LNCaP clone FGC (cell line): ENCODE measurements around the gene CLCA2.
A peak's percentile ranks its signal among the peaks of the same experiment; 100 is the strongest.
"Not testable (repeated sequence)": the region's sequence is repeated elsewhere in the genome, so short reads cannot be mapped to it uniquely, and the experiment has no call there.

Experiments
- DNase-seq: peaks from one replicate; pipeline ENCODE4 v3.0.0-alpha.2; 2011; ENCODE audit warnings: low read depth
- H3K4me3 ChIP-seq: 2 replicates; pipeline ENCODE4 v1.5.1; 2011; ENCODE audit warnings: mild to moderate bottlenecking, low read depth, low read length, control low read depth
- CTCF ChIP-seq: IDR thresholded peaks from 2 replicates; pipeline ENCODE4 v1.5.1; 2012; ENCODE audit warnings: mild to moderate bottlenecking; ENCODE audit not compliant: control insufficient read depth, insufficient read depth; ENCODE audit errors: extremely low read depth

Gene CLCA2

GRCh38 chr1:86499987-86500593 lies 76.1 kb downstream of the CLCA2 start:
- DNase-seq = no peak
- TF ChIP-seq CTCF = peak; percentile 69
- no peak overlapping the region for H3K4me3 ChIP-seq

- H3K4me3 ChIP-seq = no peak overlapping the region
- DNase-seq = no peak
- TF ChIP-seq CTCF = no peak
These were observed 76.7 kb downstream of the CLCA2 start for GRCh38 chr1:86500714-86501113.

- not testable (repeated sequence) for DNase-seq, H3K4me3 ChIP-seq
- TF ChIP-seq CTCF = peak; percentile 56
These were observed 78.2 kb downstream of the CLCA2 start for GRCh38 chr1:86502125-86502646.

GRCh38 chr1:86502721-86503405 lies 78.9 kb downstream of the CLCA2 start:
- no peak for TF ChIP-seq CTCF
- DNase-seq = no peak
- H3K4me3 ChIP-seq = no peak overlapping the region

- H3K4me3 ChIP-seq = no peak overlapping the region
- TF ChIP-seq CTCF = no peak
- DNase-seq = no peak
These were observed 79.6 kb downstream of the CLCA2 start for GRCh38 chr1:86503406-86504136.

GRCh38 chr1:86504137-86504479 lies 80.1 kb downstream of the CLCA2 start:
- no peak for TF ChIP-seq CTCF
- peak overlapping the region; percentile 27; the same call in 1 of the 2 replicates for H3K4me3 ChIP-seq
- DNase-seq = no peak
